ENCODE measurements around the gene MAML1.
A peak's percentile ranks its signal among the peaks of the same experiment; 100 is the strongest.

MAML1 gene

GRCh38 chr5:179817890-179818745 is 85.5 kb downstream of the MAML1 start:
- H3K4me3 ChIP-seq (replicated peaks; ENCODE audit: low read depth, low read length) = peak overlapping the region; percentile 23
- no peak for DNase-seq (ENCODE audit: low read depth)
- TF ChIP-seq CTCF (IDR thresholded peaks at IDR 0.05; ENCODE audit: low read length, missing control alignments) = no peak

- H3K4me3 ChIP-seq (replicated peaks; ENCODE audit: low read depth, low read length) = peak overlapping the region; percentile 36
- no peak for TF ChIP-seq CTCF (IDR thresholded peaks at IDR 0.05; ENCODE audit: low read length, missing control alignments)
- peak; percentile 96 for DNase-seq (ENCODE audit: low read depth)
Measured at GRCh38 chr5:179818746-179819295, 86.2 kb downstream of the MAML1 start.

GRCh38 chr5:179819296-179820126 is 86.9 kb downstream of the MAML1 start:
- TF ChIP-seq CTCF (IDR thresholded peaks at IDR 0.05; ENCODE audit: low read length, missing control alignments) = no peak
- DNase-seq (ENCODE audit: low read depth) = peak; percentile 82
- H3K4me3 ChIP-seq (replicated peaks; ENCODE audit: low read depth, low read length) = peak overlapping the region; percentile 36

- no peak for DNase-seq (ENCODE audit: low read depth)
- no peak for TF ChIP-seq CTCF (IDR thresholded peaks at IDR 0.05; ENCODE audit: low read length, missing control alignments)
Measured at GRCh38 chr5:179820127-179820482, 87.5 kb downstream of the MAML1 start.

GRCh38 chr5:179820483-179821297 is 88.1 kb downstream of the MAML1 start, which contains the start of gene SQSTM1:
TSS of gene SQSTM1 (plus strand) at chr5:179820905. CDS start at chr5:179820937, 32 bp downstream.
- TF ChIP-seq CTCF (IDR thresholded peaks at IDR 0.05; ENCODE audit: low read length, missing control alignments) = no peak
- DNase-seq (ENCODE audit: low read depth) = peak; percentile 88
- peak within 1 kb of the TSS; percentile 86 for H3K4me3 ChIP-seq (replicated peaks; ENCODE audit: low read depth, low read length)

More at GRCh38 chr5:179820127-179820482, 87.5 kb downstream of the MAML1 start:
- H3K4me3 ChIP-seq (replicated peaks; ENCODE audit: low read depth, low read length) = peak overlapping the region; percentile 86

All from fibroblast of pulmonary artery (primary cell).